Colon (tissue), 2 donors: ENCODE data around the gene ADRM1.

Experiments used
- FAIRE-seq: peaks from 2 replicates; lab custom pipeline; 2012; peaks lifted over from hg19 to GRCh38; lab: Jason Lieb, UNC
- donor health status: control.
- donor health status: control.

The ADRM1 gene

DNA sequence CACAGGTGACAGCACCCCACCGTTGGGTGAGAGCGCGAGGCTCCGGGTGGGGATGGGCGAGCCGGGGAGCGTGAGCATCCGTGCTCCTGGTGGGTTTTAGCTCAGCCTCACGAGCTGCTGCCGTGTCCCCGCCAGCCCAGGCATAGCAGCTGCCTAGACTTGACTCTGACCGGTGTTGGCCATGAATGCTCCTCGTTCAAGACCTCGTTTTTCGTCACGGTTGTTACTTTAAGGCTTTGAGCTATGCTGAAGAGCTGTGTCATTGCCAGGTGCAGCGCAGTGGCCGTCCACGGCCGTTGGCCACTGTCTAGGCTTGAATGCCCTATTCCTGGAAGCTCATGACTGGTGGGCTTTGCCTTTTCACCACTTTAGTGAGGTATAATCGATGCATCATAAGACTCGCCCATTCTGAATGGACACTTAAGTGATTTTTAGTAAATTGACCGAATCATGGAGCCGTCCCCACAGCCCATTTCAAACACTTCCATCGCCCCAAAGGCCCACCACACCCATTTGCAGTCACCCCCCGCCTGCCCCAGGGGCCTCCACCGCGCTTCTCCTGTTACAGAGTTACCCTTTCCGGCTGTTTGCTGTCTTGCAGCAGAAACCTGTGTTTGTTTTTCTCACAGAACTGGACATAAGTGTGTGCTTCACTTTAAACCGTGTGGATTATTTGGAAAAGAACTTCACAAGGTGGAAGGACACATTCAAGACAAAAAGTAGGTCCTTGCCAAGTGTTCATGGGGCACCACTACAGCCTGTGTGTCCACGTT is 21.4 kb upstream of the ADRM1 start:
- no peak for FAIRE-seq

DNA sequence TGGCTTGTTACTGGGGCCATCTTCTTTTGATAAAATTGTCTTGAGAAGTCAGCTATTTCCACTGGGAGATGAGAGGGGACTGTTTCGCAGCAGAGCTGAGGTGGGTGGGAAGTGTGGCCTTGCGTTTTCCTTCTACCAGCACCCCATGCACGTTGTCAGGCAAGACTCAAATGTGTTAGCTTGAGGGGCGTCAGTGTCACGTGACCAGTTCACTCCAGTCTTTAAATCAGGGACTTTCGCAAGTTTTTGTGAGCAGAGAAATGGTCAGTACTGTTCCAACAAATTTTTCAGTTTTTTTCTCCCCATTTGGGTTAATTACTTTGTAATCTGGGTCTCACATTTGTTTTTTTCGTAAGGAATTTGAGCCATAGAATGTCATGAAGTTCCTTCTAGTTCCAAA is 20.7 kb upstream of the ADRM1 start:
- no peak for FAIRE-seq

DNA sequence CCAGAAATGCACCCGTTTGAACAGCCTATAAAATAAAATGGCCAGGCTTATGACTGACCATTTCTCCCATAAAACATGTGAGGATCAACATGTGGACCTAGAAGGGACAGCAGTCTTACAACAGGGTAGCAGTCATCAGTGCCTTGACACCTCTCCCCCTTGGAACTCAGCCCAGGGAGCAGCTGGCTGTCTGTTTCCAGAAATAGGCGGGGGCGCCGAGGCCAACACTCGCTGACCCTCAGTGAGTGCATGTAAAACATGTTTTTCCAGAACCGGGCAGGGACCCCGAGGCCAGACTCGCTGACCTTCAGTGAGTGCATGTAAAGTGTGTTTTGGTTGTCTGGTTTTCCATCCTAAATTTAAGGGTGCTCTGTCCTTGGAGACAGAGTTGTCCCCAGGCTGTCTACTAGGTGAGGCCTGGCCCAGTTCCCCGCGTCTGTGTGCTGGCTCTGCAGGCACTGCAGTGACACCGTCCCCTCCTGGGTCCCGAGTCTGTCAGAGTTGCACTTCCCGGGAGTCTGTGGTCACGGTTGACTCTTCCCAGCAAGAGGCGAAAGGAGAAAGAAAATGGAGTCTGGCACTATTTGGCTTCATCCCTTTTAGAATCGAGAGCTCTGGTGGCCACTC is 19.8 kb upstream of the ADRM1 start:
- FAIRE-seq: no peak

DNA sequence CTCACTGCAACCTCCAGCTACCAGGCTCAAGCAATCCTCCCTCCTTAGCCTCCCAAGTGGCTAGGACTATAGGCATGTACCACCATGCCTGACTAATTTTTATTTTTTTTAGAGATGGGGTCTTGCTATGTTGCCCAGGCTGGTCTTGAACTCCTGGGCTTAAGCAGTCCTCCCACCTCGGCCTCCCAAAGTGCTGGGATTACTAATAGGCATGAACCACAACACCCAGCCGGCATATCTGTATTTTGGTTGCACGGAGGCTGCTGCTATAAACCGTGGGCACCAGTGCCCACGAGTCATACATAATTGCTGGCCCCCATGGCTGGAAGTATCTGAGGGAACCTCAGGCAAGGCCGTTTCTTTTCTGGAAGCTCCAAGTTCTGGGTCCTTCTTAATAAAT is 18.3 kb upstream of the ADRM1 start:
- no peak for FAIRE-seq

DNA sequence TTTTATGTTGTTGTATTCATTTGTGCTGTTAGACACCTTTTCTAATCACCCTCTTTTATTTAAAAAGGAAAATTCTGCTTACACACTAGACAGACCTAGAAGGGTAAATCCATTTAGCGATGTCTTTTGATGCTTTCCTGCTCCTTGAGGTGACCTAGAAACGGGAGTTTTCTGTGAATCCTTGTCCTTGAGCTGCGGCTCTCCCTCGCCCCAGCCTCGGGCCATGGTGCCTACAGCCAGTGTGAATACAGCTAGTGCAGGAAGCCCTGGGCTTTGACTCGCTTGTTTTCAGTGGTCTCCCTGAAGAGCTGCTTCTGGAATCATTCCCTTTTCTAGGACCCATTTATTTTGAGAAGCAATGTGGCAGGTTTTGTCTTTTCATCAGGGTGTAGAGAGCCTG is 17.6 kb upstream of the ADRM1 start:
- FAIRE-seq: no peak

DNA sequence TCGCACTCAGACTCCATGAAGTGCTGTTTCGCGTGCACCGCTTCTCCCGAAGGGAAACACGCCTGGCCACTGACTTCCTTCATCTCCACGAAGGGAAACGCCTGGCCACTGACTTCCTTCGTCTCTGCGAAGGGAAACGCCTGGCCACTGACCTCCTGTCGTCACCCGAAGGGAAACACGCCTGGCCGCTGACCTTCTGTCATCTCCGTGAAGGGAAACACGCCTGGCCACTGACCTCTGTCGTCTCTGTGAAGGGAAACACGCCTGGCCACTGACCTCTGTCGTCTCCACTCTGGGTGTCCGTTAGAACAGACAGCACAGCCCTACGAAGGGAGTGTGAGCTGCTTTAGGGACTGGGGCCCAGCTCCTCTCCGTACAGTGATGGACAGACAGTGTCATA is 17.1 kb upstream of the ADRM1 start:
- FAIRE-seq: no peak

DNA sequence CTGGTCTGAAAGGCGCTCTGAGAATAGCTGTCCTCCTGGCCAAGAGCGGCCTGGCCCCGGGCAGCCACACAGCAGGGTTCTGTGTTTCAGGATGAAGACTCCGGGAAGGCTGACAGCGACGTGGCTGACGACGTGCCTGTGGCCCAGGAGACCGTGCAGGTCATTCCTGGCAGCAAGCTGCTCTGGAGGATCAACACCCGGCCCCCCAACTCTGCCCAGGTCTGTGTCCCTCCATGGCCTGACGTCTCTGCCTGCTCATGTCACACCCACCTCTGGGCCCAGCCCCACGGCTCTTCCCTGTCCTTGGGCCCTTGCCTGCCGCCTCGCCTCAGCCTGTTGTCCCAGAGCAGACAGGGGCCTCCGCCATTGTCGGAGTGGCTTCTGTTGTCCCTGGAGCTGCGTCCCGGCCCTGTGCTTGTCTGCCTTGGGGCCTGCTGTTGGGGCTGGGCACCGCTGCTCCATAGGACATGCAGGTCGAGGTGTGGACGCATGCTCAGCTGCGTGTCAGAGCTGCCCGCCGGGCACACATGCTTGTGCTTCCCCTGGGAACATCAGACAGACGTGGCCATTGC is 16.2 kb upstream of the ADRM1 start:
- FAIRE-seq: no peak

DNA sequence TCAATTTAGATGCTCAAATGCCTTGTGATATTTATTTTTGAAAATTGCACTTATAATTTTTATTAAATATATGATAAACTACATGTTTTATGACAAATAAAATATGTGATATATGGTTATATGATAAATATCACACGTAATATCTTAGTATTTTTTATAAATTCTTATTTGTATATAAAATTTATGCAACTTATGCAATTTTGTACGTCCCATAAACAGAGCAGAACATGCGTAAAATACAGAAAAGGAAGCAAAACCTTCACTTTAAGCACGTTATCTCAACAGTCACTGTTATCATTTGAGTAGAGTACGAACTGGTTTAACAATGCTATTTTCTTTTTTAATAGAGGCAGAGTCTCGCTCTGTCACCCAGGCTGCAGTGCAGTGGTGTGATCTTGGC is 15.7 kb upstream of the ADRM1 start:
- FAIRE-seq: no peak

DNA sequence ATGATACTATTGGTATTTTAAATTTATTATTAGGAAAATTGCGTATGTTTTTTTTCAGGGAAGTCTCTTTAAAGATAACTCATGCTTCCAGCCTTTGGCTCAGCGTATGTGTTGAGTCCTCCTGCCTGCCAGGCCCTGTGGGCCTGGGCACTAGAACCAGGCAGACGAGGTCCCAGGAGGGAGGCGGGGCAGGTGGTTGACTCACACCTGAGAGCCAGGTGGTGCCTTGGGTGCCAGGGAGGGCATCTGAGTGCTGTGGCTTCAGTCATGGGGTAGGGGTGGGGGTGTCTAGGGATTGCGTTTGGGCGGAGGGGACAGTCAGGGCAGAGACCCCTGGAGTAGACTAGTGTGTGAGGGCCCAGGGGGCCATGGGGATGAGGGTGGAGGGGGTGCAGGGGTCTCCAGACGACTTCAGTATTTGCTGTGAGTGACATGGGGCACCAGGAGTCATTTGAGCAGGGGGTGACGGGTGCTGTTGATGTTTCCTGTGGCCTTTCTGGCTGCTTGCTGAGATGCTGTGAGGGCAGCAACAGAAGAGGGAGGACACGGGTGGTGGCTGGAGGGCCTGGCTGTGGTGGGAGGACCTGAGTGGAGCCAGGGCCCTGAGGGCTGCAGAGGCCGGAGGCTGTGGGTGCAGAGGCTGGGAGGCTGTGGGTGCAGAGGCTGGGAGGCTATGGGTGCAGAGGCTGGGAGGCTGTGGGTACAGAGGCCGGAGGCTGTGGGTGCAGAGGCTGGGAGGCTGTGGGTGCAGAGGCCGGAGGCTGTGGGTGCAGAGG is 14.8 kb upstream of the ADRM1 start:
- no peak for FAIRE-seq

DNA sequence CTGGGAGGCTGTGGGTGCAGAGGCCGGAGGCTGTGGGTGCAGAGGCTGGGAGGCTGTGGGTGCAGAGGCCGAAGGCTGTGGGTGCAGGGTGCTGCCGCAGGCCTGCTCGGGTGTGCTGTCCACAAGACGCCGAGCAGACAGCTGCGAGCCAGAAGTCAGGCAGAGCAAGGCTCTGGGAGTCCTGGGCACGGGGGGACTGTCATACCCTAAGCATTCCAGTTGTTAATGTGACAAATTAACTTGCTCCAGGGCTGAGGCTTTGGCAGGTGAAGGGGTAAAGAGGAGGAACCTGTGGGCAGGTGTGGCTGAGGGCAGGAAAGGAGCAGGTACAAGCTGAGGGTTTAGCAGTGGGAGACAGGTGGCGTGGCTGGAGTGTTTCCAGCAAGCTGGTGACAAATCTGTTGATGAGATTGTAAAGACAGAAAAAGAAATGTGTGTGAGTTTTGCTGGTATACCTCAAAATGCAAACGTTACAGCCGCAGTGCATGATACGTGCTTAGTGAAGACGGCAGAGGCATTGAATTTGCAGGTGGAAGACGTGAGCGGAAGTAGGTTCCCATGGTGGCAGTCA is 14.2 kb upstream of the ADRM1 start:
- FAIRE-seq: no peak

DNA sequence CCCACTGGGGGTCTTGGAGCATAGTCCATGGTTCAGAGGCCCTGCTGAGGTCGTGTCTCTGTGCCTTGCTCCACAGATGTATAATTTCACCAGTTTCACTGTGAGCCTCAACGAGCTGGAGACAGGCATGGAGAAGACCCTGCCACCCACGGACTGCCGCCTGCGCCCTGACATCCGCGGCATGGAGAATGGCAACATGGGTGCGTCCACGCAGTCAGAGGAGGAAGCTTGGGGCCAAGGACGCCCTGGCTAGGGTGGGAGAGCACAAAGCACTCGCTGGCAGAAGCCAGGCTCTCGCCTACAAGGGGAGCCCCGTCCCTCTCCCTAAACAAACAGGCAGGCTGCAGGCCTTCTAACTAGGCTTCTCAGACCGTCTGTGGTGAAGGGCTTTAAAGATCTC is 13.7 kb upstream of the ADRM1 start:
- FAIRE-seq: no peak

DNA sequence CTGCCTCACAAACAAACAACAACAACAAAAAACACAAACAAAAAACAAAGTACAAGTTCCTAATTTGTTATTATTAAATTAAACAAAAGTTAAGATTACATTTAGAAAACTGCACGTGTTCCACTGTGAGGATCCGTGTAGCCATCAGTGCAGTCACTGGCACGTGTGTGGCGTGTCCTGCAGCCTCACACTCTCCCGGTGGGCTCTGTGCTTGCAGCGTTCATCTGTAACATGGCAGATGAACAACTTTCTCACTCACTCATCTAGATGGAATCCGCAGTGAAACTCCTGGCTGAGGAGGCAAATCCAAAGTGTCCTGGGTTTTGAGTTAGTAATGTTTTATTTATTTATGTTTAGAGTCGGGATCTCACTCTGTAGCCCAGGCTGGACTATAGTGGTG is 12.9 kb upstream of the ADRM1 start:
- no peak for FAIRE-seq

DNA sequence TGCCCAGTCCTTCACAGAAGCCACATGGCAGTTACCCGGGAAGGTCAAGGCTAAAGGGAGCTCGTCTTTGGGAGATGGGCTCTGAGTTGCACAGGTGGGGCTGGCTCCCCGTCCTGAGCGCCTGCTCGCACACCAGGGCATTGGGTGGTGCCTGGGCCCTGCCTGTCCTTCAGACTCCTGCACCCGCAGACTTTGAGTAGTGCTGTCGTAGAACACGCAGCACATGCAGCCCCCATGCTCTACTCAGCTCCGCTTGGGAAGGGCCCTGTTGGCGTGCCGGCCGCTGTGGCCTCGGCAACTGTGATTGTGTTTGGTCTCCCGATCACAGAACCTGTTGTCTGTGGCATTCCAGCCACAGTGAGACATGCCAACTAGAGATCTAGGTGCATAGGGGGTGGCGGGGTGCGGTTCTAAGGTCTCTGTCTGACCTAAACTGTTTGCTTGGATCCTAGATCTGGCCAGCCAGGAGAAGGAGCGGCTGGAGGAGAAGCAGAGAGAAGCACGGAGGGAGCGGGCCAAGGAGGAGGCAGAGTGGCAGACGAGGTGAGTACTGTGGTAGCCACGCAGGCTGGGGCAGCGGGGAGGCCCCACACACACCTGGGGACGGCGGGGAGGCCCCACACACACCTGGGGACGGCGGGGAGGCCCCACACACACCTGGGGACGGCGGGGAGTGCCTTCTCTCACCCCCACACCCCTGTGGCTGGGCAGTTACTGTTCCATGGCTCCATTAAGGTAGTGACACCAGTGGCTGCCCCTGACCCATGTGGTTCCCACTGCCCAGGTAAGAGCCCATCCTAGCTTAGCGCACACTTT is 11.3 kb upstream of the ADRM1 start:
- no peak for FAIRE-seq

DNA sequence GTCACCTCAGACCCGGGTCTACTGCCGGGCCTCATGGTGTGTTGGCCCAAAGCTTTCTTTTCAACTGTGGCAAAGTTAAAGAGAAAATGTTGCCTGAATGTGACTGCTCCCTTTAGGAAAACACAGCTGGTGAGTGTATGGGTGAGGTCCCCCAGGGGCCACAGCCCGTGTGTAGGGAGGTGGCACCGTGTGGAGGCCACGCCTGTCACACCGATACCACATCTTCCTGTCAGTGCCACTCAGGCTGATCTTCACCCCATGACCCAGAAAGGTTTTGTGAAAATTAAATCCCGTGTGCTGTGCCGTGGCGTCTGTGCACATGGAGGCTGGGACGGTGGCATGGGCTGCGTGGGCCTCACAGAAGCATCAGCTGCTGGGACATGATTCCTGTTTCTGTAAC is 10.7 kb upstream of the ADRM1 start:
- FAIRE-seq: no peak

DNA sequence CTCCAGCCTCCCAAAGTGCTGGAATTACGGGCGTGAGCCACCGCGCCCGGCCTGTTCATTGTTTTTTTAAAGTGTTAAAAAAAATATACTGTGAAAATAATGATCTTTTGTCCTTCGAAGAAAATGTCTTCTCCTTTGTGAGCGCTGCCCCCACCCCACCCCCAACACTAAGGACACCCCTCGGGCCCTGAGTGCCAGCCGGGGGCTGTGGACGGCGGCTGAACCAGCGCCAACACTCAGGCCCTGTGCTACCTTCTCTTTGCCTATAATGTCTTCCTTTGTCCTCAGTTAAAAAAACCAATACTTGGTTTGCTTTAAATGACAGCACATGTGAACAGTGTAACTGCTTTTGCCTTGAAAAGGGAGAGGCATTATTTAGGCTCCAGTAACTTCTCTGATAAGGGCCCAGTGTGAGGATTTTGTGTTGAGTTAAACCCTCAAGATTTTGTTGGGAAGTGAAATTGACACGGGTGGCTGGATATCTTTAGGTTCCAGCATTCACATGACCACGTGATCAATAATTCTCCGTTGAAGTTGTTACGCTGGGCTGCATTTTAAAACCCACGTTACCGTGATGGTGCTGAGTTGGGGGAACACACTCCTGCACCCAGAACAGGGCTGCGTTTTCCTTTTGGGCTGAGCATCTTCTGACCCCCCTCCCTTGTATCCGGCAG is 9.5 kb upstream of the ADRM1 start:
- FAIRE-seq: no peak

DNA sequence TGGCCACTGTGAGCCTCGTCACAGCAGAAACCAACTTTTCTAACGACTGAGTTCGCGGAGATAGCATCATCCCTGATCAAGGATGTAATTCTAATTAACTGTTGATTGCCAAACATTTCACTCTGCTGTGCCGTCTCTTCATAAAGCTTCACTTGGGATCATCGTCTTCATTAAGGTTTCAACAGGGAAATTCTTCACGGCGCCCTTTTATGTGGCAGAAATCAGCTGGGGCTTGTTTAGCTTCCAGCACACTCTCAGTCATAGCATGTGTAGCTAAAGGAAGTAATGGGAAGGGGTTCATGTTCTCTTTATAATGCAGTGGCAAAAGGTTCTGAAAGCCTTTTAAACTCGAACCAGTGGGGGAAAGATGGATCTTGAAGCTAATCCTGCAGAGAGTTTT is 8.9 kb upstream of the ADRM1 start:
- FAIRE-seq: no peak

DNA sequence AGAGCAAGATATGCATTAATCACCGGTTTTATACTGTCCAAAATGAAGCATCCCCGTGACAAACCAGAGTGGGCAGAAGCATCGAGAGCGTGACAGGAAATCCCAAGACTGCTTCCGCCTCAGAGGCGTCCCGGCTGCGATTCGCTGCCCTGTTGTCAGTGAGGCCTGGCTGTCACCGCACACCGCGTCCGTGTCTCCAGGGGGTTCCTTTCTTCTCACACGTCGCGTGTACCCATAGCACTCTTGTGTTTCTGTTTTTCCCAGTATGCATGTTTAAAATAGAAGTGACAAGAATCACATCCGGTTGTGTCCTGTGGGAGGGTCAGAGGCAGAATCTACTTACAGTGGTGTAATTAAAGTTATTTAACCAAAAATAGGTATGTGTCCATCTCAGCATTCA is 8.3 kb upstream of the ADRM1 start:
- FAIRE-seq: no peak

DNA sequence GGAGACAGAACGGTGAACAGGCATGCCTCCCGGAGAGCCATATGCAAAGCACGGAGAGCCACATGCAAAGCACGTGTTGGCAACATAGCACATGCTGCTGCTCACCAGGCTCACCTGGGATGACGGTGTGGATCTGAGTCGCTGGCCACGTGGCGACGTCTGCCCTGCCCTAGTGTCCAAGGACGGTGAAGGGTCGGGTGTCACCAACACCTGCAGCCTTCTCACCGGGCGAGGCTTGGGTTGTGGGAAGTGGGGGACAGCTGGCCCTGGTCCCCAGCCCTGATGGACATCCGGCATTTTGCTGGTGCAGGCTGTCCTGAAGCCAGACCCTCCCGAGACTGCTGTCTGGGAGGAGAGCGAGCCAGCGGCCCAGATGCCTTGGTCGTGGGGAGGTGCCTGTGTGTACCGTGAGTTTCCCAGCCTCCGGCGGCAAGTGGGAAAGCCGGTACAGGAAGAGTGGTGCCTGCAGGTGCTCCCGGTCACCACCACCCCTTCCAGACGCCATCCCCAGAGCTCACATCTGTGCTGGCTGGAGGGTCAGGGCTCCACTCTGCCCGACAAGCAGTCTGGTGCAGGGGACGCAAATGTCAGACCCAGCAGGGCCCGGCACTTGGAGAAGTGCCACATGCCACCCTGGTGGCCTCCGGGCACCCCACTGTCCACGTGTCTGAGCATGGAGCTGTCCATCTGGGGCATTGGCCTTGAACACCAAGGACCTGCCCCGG is 5.9 kb upstream of the ADRM1 start:
- no peak for FAIRE-seq

DNA sequence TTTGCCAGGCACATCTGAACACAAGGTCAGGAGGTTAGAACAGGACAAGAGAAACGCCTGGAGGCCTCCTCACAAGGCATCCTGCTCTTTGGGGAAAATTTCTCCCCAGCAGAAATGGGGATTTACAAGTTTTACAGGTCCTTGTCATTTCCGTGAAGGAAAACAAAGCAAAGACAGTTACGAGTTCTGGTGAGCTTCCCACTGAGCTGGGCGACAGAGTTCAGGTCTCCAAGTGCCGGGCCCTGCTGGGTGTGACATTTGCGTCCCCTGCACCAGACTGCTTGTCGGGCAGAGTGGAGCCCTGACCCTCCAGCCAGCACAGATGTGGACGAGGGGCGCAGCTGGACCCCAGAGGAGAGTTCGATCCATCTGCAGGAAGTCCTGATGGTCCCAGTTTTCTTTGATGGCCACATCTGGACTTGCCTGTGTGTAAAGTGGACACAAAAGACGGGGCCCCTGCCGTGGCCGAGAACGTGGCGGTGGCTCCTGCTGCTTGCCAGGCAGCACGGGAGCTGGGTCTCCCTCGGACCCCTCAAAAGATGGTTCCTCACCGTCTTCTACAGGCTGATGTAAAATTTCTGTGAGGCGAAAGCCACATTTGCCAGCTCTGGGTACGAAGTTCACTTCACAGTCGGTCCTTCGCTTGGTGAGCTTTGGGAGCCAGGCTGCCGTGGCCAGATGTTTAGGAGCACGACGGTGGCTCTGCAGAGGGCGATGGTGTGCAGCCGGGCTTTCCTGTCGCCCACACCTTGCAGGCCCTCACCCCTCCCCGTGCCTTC is 5.2 kb upstream of the ADRM1 start:
- no peak for FAIRE-seq
